GM18907 (cell line): ENCODE measurements around the gene MPO.

ENCODE experiments used
- ATAC-seq: cut with Tn5 transposase; IDR thresholded peaks from one replicate; pipeline ENCODE4 v1.9.1; 2021; ENCODE audit warnings: mild to moderate bottlenecking, moderate library complexity; ENCODE audit not compliant: unreplicated experiment

MPO gene

GRCh38 chr17:58238147-58238634, 42.5 kb downstream of the MPO start, which contains the start of gene LPO:
LPO (plus strand) TSS chr17:58238584; CDS start chr17:58242980, 4,396 bp downstream.
- no peak for ATAC-seq

- ATAC-seq = no peak
Observed at GRCh38 chr17:58236394-58236793, 44.3 kb downstream of the MPO start.

GRCh38 chr17:58235821-58236220, 44.9 kb downstream of the MPO start:
- no peak for ATAC-seq

GRCh38 chr17:58234512-58234911, 46.2 kb downstream of the MPO start:
- no peak for ATAC-seq

- peak; percentile 60 for ATAC-seq
Observed at GRCh38 chr17:58233543-58233942, 47.2 kb downstream of the MPO start.

GRCh38 chr17:58232707-58233156, 48.0 kb downstream of the MPO start:
- ATAC-seq = peak; percentile 83

GRCh38 chr17:58231641-58232040, 49.1 kb downstream of the MPO start:
- ATAC-seq = no peak

GRCh38 chr17:58229881-58230280, 50.9 kb downstream of the MPO start:
- no peak for ATAC-seq

GRCh38 chr17:58229384-58229783, 51.4 kb downstream of the MPO start:
- ATAC-seq = no peak

- ATAC-seq = no peak
Observed at GRCh38 chr17:58228679-58229078, 52.1 kb downstream of the MPO start.

- no peak for ATAC-seq
Observed at GRCh38 chr17:58227733-58228132, 53.0 kb downstream of the MPO start.

GRCh38 chr17:58224315-58224714, 56.4 kb downstream of the MPO start:
- no peak for ATAC-seq
